AG04449 (cell line): ENCODE measurements around the gene SMYD3.
"Not testable (repeated sequence)": the region's sequence is repeated elsewhere in the genome, so short reads cannot be mapped to it uniquely, and the experiment has no call there.

ENCODE experiments used
- CTCF ChIA-PET: fragments of 350-600 bp; formaldehyde crosslinking; extraction: SDS; loops from one replicate; lab custom pipeline; 2021; ENCODE audit warnings: antibody characterized with exemption; lab: Yijun Ruan, JAX
- POLR2A ChIA-PET: fragments of 400-600, 350-600 bp; formaldehyde crosslinking; extraction: SDS; loops from one replicate; lab custom pipeline; 2020; ENCODE audit warnings: antibody characterized with exemption, inconsistent platforms; lab: Yijun Ruan, JAX
- DNase-seq: peaks from one replicate; pipeline ENCODE4 v3.0.0-alpha.2; 2010; ENCODE audit warnings: low read depth, low spot score
- H3K4me3 ChIP-seq: 2 replicates; pipeline ENCODE4 v1.5.1; 2011; ENCODE audit warnings: low read depth, mild to moderate bottlenecking, control low read depth, low read length
- CTCF ChIP-seq: IDR thresholded peaks from one replicate; pipeline ENCODE4 v1.5.1; 2011; ENCODE audit warnings: mild to moderate bottlenecking, moderate library complexity, low read length, control low read depth, inconsistent platforms; ENCODE audit not compliant: insufficient read depth; ENCODE audit errors: missing control alignments

SMYD3 gene

GRCh38 chr1:246035060-246035541, 472.0 kb downstream of the SMYD3 start:
- POLR2A ChIA-PET: no interaction called here
- no peak for TF ChIP-seq CTCF
- no peak for DNase-seq
- CTCF ChIA-PET: interaction anchor here (1.3 kb wide), 1 partner anchor 882 kb away, joined by 3 read pairs; no protein-coding TSS in a partner anchor
- H3K4me3 ChIP-seq: peak overlapping the region; percentile 39

- ChIA-PET POLR2A (no interaction called here), CTCF (interaction anchor here (1.3 kb wide), 1 partner anchor 881 kb away, joined by 3 read pairs; no protein-coding TSS in a partner anchor)
- no peak for TF ChIP-seq CTCF
- H3K4me3 ChIP-seq: no peak overlapping the region
- no peak for DNase-seq
These were observed 472.4 kb downstream of the SMYD3 start for GRCh38 chr1:246034630-246035029.

GRCh38 chr1:246032984-246033383, 474.1 kb downstream of the SMYD3 start:
- TF ChIP-seq CTCF: no peak
- ChIA-PET CTCF (no interaction called here), POLR2A (no interaction called here)
- H3K4me3 ChIP-seq: no peak overlapping the region
- no peak for DNase-seq

- H3K4me3 ChIP-seq: no peak overlapping the region
- POLR2A ChIA-PET: no interaction called here
- TF ChIP-seq CTCF: no peak
- DNase-seq: no peak
- CTCF ChIA-PET: no interaction called here
These were observed 475.0 kb downstream of the SMYD3 start for GRCh38 chr1:246032031-246032551.

GRCh38 chr1:246029616-246030015, 477.5 kb downstream of the SMYD3 start:
- no peak for DNase-seq
- ChIA-PET CTCF (interaction anchor here (0.7 kb wide), 1 partner anchor 25 kb away, joined by 3 read pairs; no protein-coding TSS in a partner anchor), POLR2A (no interaction called here)
- H3K4me3 ChIP-seq: no peak overlapping the region
- no peak for TF ChIP-seq CTCF

GRCh38 chr1:246024118-246024517, 483.0 kb downstream of the SMYD3 start:
- DNase-seq, H3K4me3 ChIP-seq, POLR2A ChIA-PET: not testable (repeated sequence)
- CTCF ChIA-PET: interaction anchor here (0.6 kb wide), 1 partner anchor 219 kb away, joined by 4 read pairs; no protein-coding TSS in a partner anchor
